Cardiac muscle cell (in vitro differentiated cells and primary cell): Measurements from ENCODE around the gene CTIF. TPM values are rescaled to one million over a fixed set of nuclear protein-coding genes. Genes with fewer than 3 reads are reported as not detected.

Experiments used
- DNase-seq, 2 donors: peaks; one replicate each; pipeline versions ENCODE4 v3.0.0 to v3.0.0-alpha.2; 2010 to 2017; ENCODE audit warnings: low read depth in 1 of 2, low spot score in 1 of 2
- H3K27ac ChIP-seq: fragments of 200-600 bp; sonication (generic); 2 replicates; pipeline ENCODE4 v1.5.1; 2016
- H3K27me3 ChIP-seq: fragments of 200-600 bp; sonication (generic); 2 replicates; pipeline ENCODE4 v1.6.0; 2016; ENCODE audit warnings: control low read depth
- H3K36me3 ChIP-seq: fragments of 200-600 bp; sonication (generic); 2 replicates; pipeline ENCODE4 v1.5.1; 2016; ENCODE audit warnings: control low read depth
- H3K4me1 ChIP-seq: fragments of 200-600 bp; sonication (generic); 2 replicates; pipeline ENCODE4 v1.8.1; 2017; ENCODE audit warnings: low read depth, mild to moderate bottlenecking, mixed run types
- H3K4me3 ChIP-seq: fragments of 200-600 bp; sonication (generic); 2 replicates; pipeline ENCODE4 v1.5.1; 2016; ENCODE audit warnings: mild to moderate bottlenecking
- H3K9me3 ChIP-seq: fragments of 200-600 bp; sonication (generic); 2 replicates; pipeline ENCODE4 v1.5.1; 2017; ENCODE audit warnings: low read depth, mild to moderate bottlenecking, control low read depth
- CTCF ChIP-seq: IDR thresholded peaks from 2 replicates; pipeline ENCODE4 v1.5.1; 2012; ENCODE audit warnings: low read depth, mild to moderate bottlenecking, low read length
- polyA plus RNA-seq: library from polyadenylated mRNA; unstranded; fragments of >200 nt; fragmentation: Nextera tagmentation; extraction: Ambion mirVana; gene quantifications from 2 replicates; pipeline ENCODE4 v1.2.1, GENCODE V29; 2016
- total RNA-seq: library from RNA; depleted of rRNA; stranded (reverse); fragments of >200 nt; gene quantifications from 2 replicates; pipeline ENCODE4 v1.2.3, GENCODE V29; 2016

Gene CTIF
- total and polyA plus RNA-seq, 2 experiments from 2014 or later: 16.5 to 22.0 TPM

DNA sequence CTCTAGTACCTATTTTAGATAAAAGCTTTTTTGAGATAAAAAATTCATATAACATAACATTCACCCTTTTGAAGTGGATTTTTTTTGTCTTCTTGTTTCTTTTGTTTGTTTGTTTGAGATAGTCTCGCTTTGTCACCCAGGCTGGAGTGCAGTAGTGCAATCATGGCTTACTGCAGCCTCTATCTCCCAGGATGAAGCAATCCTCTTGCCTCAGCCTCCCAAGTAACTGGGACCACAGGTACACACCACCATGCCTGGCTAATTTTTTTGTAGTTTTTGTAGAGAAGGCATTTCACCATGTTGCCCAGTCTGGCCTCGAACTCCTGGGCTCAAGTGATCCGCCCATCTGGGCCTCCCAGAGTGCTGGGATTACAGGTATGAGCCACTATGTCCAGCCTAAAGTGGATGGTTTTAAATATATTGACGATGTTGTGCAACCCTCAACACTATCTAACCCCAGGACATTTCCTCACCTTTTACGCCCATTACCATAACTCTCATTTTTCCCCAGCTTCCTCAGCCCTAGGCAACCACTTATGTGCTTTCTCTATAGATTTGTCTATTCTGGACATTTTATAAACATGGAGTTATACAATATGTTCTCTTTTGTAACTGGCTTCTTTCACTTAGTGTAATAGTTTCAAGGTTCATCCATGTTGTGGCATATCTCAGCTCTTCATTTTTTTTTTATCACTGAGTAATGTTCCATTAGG, 38.8 kb downstream of the CTIF start:
- no peak for DNase-seq
- no peak for TF ChIP-seq CTCF
- H3K4me1 ChIP-seq: no peaks in the 10 kb centered on the region
- H3K4me3 ChIP-seq: no peak overlapping the region
- no peaks in the 10 kb centered on the region for H3K36me3 ChIP-seq
- no peaks in the 10 kb centered on the region for H3K27me3 ChIP-seq
- H3K9me3 ChIP-seq: no peaks in the 10 kb centered on the region
- H3K27ac ChIP-seq: no peak overlapping the region

GRCh38 chr18:48578289-48578688, 39.5 kb downstream of the CTIF start:
- Histone ChIP-seq H3K9me3 (no peaks in the 10 kb centered on the region), H3K27me3 (no peaks in the 10 kb centered on the region), H3K27ac (no peak overlapping the region), H3K4me3 (no peak overlapping the region), H3K4me1 (no peaks in the 10 kb centered on the region), H3K36me3 (no peaks in the 10 kb centered on the region)
- DNase-seq: no peak
- no peak for TF ChIP-seq CTCF

DNA sequence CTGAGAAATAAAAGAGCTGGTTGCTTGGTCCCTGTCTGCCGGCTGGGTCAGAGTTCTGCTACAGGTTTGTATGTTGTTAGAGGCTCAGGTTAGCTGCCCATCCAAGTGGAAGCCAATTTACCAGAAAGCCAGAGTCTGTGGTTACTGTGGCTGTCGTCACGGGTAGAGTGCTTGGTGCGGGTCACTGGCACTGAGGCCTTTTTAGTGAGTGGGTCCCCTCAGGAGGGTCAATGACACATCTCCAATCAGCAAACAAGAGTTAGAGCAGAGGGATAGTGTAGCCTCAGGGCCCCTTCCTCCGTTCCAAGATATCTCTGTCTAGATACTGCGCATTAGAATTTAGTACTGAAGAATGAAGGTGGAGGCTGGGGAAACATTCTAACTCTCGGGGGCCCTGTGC, 41.2 kb downstream of the CTIF start:
- no peak for TF ChIP-seq CTCF
- DNase-seq: no peak
- no peaks in the 10 kb centered on the region for H3K27me3 ChIP-seq
- no peaks in the 10 kb centered on the region for H3K4me1 ChIP-seq
- H3K36me3 ChIP-seq: no peaks in the 10 kb centered on the region
- no peak overlapping the region for H3K27ac ChIP-seq
- no peaks in the 10 kb centered on the region for H3K9me3 ChIP-seq
- no peak overlapping the region for H3K4me3 ChIP-seq

DNA sequence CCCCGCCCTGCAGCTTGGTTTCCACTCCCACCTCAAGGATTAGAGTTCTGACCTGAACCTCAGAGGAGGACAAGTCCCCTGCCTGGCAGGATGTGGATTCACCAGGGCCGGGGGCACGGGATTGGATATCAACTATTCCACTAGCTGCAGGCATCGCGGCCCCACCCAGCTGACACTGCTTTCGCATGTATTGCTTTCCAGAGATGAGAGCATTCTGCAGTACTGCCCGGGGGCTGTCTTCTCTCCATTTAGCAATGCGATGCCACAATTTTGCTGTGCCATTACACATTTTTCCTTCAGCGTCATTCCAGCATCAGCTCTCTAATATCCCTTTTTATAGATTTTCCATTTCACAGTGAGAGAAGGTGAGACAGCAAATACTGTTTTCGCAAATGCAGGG, 42.0 kb downstream of the CTIF start:
- TF ChIP-seq CTCF: no peak
- H3K27me3 ChIP-seq: no peaks in the 10 kb centered on the region
- no peaks in the 10 kb centered on the region for H3K9me3 ChIP-seq
- DNase-seq: no peak
- H3K36me3 ChIP-seq: no peaks in the 10 kb centered on the region
- H3K4me1 ChIP-seq: no peaks in the 10 kb centered on the region
- no peak overlapping the region for H3K4me3 ChIP-seq
- no peak overlapping the region for H3K27ac ChIP-seq

- H3K36me3 ChIP-seq: no peaks in the 10 kb centered on the region
- H3K9me3 ChIP-seq: no peaks in the 10 kb centered on the region
- H3K27ac ChIP-seq: no peak overlapping the region
- TF ChIP-seq CTCF: no peak
- no peak overlapping the region for H3K4me3 ChIP-seq
- DNase-seq: no peak
- no peaks in the 10 kb centered on the region for H3K27me3 ChIP-seq
- no peaks in the 10 kb centered on the region for H3K4me1 ChIP-seq
Measured at GRCh38 chr18:48581206-48581605, 42.4 kb downstream of the CTIF start.
